Fibroblast of upper back skin (primary cell): Measurements from ENCODE around the gene HIGD2A.
"Not testable (repeated sequence)": the region's sequence is repeated elsewhere in the genome, so short reads cannot be mapped to it uniquely, and the experiment has no call there.

ENCODE experiments used
- DNase-seq: peaks from one replicate; pipeline ENCODE4 v3.0.0-alpha.2; 2013

Gene HIGD2A

GRCh38 chr5:176396330-176396729 lies 7.8 kb downstream of the HIGD2A start:
- peak; percentile 45 for DNase-seq

- no peak for DNase-seq
These were observed 9.3 kb downstream of the HIGD2A start for GRCh38 chr5:176397736-176398420.

- no peak for DNase-seq
These were observed 12.0 kb downstream of the HIGD2A start for GRCh38 chr5:176400382-176401156.

GRCh38 chr5:176401281-176402205 lies 13.0 kb downstream of the HIGD2A start:
- no peak for DNase-seq

GRCh38 chr5:176405656-176406435 lies 17.3 kb downstream of the HIGD2A start:
- no peak for DNase-seq

- no peak for DNase-seq
These were observed 18.0 kb downstream of the HIGD2A start for GRCh38 chr5:176406436-176407052.

- no peak for DNase-seq
These were observed 19.1 kb downstream of the HIGD2A start for GRCh38 chr5:176407456-176408251.

GRCh38 chr5:176408252-176408573 lies 19.7 kb downstream of the HIGD2A start:
- not testable (repeated sequence) for DNase-seq

GRCh38 chr5:176408590-176408989 lies 20.0 kb downstream of the HIGD2A start:
- DNase-seq = no peak

GRCh38 chr5:176409765-176410164 lies 21.2 kb downstream of the HIGD2A start:
- DNase-seq = no peak

GRCh38 chr5:176410486-176411180 lies 22.1 kb downstream of the HIGD2A start:
- no peak for DNase-seq

GRCh38 chr5:176412517-176413254 lies 24.1 kb downstream of the HIGD2A start:
- DNase-seq = no peak

- DNase-seq = no peak
These were observed 24.7 kb downstream of the HIGD2A start for GRCh38 chr5:176413255-176413565.

GRCh38 chr5:176413709-176414191 lies 25.2 kb downstream of the HIGD2A start:
- no peak for DNase-seq

GRCh38 chr5:176414704-176415103 lies 26.2 kb downstream of the HIGD2A start:
- DNase-seq = no peak

- DNase-seq = no peak
These were observed 26.8 kb downstream of the HIGD2A start for GRCh38 chr5:176415240-176415951.

- DNase-seq = peak; percentile 76
These were observed 27.7 kb downstream of the HIGD2A start, which contains the start of gene CLTB for GRCh38 chr5:176415952-176416924. CLTB (minus strand) TSS chr5:176416539; CDS start chr5:176416363, 176 bp downstream.

GRCh38 chr5:176416965-176417364 lies 28.4 kb downstream of the HIGD2A start:
- no peak for DNase-seq
